Aorta (tissue), 5 donors: ENCODE measurements around the gene LIMS2. TPM values are rescaled to one million over a fixed set of nuclear protein-coding genes. Genes with fewer than 3 reads are reported as not detected.

ENCODE experiments used
- ATAC-seq: fragments of 200-7000 bp; cut with Tn5 transposase; one replicate; pipeline ENCODE4 v1.9.1; 2022; ENCODE audit warnings: moderate library complexity; ENCODE audit not compliant: low FRiP score
- DNase-seq, 2 donors: peaks; one replicate each; pipeline ENCODE4 v3.0.0-alpha.2; 2020
- H3K27ac ChIP-seq, 2 donors: one replicate each; pipeline ENCODE4 v1.5.1; 2013; ENCODE audit warnings: low read length in 2 of 2, mild to moderate bottlenecking in 2 of 2, moderate library complexity in 2 of 2, control low read depth in 1 of 2, inconsistent platforms in 1 of 2, low read depth in 1 of 2
- H3K27me3 ChIP-seq, 2 donors: one replicate each; pipeline ENCODE4 v1.6.1; 2013; ENCODE audit warnings: control low read depth in 1 of 2, low read length in 1 of 2, mild to moderate bottlenecking in 1 of 2, moderate library complexity in 1 of 2; ENCODE audit not compliant: insufficient read depth in 2 of 2, control insufficient read depth in 1 of 2
- H3K36me3 ChIP-seq, 2 donors: one replicate each; pipeline ENCODE4 v1.6.1; 2013; ENCODE audit warnings: control low read depth in 1 of 2, low read length in 1 of 2, mild to moderate bottlenecking in 1 of 2; ENCODE audit not compliant: insufficient read depth in 2 of 2, control insufficient read depth in 1 of 2
- H3K4me1 ChIP-seq, 2 donors: one replicate each; pipeline ENCODE4 v1.6.1; 2013; ENCODE audit warnings: low read length in 2 of 2, control low read depth in 1 of 2, mild to moderate bottlenecking in 1 of 2, moderate library complexity in 1 of 2; ENCODE audit not compliant: insufficient read depth in 2 of 2, control insufficient read depth in 1 of 2
- H3K4me3 ChIP-seq, 2 donors: one replicate each; pipeline ENCODE4 v1.5.1; 2013; ENCODE audit warnings: low read length in 2 of 2, control low read depth in 1 of 2, mild to moderate bottlenecking in 1 of 2
- H3K9me3 ChIP-seq: one replicate; pipeline ENCODE4 v1.6.1; 2013; ENCODE audit warnings: mild to moderate bottlenecking, low read length; ENCODE audit not compliant: control insufficient read depth
- WGBS, 2 donors: extraction: QIAGEN DNeasy Blood & Tissue Kit; methylation state at CpG; one replicate each; pipeline ENCODE4 v1.1.7; 2013; 5-methylcytosine and 5-hydroxymethylcytosine counted together
- intact Hi-C, 2 donors: fragments of 100-400 bp; cut with DNase I; formaldehyde crosslinking; loops; one replicate each; pipeline versions ENCODE4 v1.14.2 to v1.15.0; 2022
- polyA plus RNA-seq, 2 donors: library from polyadenylated mRNA; stranded (reverse); fragments of 200-250 nt; gene quantifications; one replicate each; pipeline ENCODE4 v1.2.3, GENCODE V29; 2013
- total RNA-seq, 2 donors: library from RNA; stranded (reverse); fragmentation: NEBNext Ultra II Directional; extraction: Animal tissue kit (Norgen Biotek cat#: 25700); gene quantifications; one replicate each; pipeline ENCODE4 v1.2.1, GENCODE V29; 2021
- donor health status: healthy with polysubstance abuse.
- donor health status: Bipolar disorder and iron deficiency.
- donor health status: DM: no; HTN: no; CAD: no.
- donor health status: DM: no; HTN: no; CAD: no.
- donor health status: DM: yes; HTN: yes; CAD: no.

LIMS2 gene
- total and polyA plus RNA-seq, 4 donors, result 188 to 2,193 (median 218) TPM

DNA sequence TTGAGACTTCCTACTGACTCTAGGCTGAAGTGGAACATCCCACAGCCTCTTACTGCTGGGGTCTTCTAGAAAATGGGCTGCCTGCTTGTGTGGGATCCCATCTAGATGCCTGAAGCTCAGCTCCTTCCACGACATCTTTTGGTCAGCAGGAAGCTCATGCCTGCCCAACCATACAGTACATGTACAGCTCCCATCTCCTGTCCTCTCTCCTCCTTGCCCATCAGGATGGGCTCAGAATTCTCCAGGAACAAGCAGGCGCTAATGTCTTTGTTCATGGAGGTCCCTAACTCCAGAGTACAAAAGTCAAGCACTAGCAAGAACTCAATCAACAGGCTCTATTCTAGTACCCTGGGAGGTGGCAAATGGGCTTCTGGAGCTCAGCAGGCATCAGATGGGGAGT lies 61.1 kb downstream of the LIMS2 start:
- H3K4me1 ChIP-seq, result no peaks in the 10 kb centered on the region
- no peaks in the 10 kb centered on the region for H3K36me3 ChIP-seq
- 92 to 95% methylated on average over 2 of the region's 2 CpGs for WGBS, 2 donors
- intact Hi-C loops, result no loop called here
- H3K27me3 ChIP-seq, result no peaks in the 10 kb centered on the region
- no peak for ATAC-seq
- H3K27ac ChIP-seq, result no peak overlapping the region
- peak in 1 of 2 donors; percentile 15 for DNase-seq
- H3K4me3 ChIP-seq, result no peak overlapping the region
- peaks cover 1% of the 10 kb centered on the region for H3K9me3 ChIP-seq

DNA sequence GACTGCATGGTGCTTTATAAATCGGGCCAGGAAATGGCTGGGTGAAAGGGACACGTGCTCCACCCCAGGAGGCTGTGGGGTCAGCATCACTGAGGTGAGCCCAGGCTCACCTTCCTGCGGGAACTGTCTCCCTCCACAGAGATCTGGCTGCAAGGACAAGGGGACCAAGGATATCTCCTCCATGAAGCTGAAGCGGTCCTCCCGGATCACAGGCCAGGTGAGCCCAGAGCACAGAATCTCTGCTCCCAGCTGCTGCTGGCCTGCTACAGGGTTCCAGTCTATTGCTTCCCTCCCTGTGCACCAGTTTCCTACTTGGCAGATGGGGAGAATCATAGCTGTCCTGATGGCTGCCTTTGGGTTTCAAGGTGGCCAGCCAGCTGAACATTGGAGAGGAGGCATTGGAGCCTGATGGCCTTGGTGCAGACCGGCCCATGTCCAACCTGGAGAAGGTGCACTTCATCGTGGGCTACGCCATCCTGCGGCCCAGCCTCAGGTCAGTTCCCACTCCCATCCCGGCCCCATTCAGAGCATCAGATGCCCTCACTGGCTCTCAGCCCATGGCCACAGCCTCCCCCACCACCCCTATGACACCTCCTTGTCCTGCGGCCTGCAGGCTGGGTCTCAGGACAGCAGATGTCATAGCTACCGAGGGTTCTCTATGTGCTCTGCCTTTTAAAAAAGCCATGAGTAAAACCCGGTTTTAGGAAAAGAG lies 63.1 kb downstream of the LIMS2 start:
- no peak for ATAC-seq
- Histone ChIP-seq H3K27ac (no peak overlapping the region), H3K4me3 (no peak overlapping the region), H3K9me3 (peaks cover 1% of the 10 kb centered on the region), H3K27me3 (no peaks in the 10 kb centered on the region), H3K36me3 (no peaks in the 10 kb centered on the region), H3K4me1 (no peaks in the 10 kb centered on the region)
- WGBS, 2 donors, result 91 to 94% methylated on average over 13 of the region's 13 CpGs
- DNase-seq, result peak; percentile 29 to 51
- intact Hi-C loops, result no loop called here

DNA sequence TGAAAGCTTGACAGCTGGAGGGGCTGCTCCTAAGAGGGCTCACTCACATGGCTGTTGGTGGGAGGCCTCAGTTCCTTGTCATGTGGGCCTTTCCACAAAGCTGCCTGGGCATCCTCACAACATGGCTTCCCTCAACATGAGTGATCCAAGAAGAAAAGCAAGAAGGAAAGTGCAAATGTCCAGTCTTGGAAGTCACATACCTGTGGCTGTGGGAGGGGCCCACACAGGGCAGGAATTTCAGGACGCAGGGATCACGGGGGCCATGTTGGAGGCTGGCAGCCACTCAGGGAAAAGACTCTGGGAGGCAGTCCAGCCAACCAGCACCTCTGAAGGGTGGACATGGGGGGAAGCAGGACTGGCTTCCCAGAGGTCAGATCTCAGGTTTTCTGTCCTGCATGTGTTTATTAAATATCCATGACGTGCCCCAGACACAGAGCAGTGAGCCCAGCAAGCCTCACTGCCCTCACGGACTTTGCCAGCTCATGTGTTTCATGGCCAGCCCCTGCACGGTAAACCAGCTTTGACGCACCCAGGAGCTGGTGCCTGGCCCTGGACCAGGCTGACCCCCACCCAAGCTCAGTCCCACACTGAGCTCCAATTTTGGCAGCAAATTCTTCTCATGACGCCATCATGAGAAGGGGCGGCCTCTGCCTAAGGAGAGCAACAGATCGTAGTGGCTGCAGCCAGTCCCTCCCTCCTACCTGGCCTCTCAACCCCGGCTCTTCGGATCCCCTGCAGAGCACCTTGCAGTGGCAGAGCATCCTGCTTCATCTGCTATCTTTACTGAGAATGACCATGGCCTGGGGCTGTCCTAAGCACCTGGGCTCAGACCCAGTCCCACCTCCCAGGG lies 64.0 kb downstream of the LIMS2 start:
- Histone ChIP-seq H3K4me1 (no peaks in the 10 kb centered on the region), H3K27ac (no peak overlapping the region), H3K4me3 (no peak overlapping the region), H3K27me3 (no peaks in the 10 kb centered on the region), H3K9me3 (peaks cover 1% of the 10 kb centered on the region), H3K36me3 (no peaks in the 10 kb centered on the region)
- no peak for ATAC-seq
- intact Hi-C loops, result no loop called here
- WGBS, 2 donors, result 87 to 91% methylated on average over 10 to 11 of the region's 11 CpGs
- DNase-seq, result peak in 1 of 2 donors; percentile 43

DNA sequence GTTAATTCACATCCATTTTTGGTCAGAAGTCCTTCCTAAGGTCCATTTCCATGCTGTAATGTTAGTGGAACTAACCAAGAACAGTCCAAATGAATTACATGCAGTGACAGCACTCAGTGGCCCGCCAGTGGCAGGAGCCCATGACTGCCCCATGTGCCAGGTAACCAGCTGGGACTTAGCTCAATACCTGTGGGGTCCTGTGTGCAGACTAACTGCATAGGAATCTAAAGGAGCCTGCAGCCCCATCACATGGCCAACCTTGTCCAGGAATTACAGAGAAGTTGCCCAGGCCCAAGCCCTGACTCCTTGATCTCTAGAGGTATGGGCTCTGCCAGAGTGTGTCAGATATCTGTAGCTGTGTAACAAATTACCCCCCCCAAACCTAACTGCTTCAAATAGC lies 64.8 kb downstream of the LIMS2 start:
- no peaks in the 10 kb centered on the region for H3K36me3 ChIP-seq
- no peaks in the 10 kb centered on the region for H3K27me3 ChIP-seq
- H3K27ac ChIP-seq, result no peak overlapping the region
- no peaks in the 10 kb centered on the region for H3K4me1 ChIP-seq
- WGBS, 2 donors, result 93% methylated on average over 1 of the region's 1 CpG
- intact Hi-C loops, result no loop called here
- ATAC-seq (no peak), DNase-seq (no peak)
- H3K4me3 ChIP-seq, result no peak overlapping the region
- peaks cover 1% of the 10 kb centered on the region for H3K9me3 ChIP-seq

DNA sequence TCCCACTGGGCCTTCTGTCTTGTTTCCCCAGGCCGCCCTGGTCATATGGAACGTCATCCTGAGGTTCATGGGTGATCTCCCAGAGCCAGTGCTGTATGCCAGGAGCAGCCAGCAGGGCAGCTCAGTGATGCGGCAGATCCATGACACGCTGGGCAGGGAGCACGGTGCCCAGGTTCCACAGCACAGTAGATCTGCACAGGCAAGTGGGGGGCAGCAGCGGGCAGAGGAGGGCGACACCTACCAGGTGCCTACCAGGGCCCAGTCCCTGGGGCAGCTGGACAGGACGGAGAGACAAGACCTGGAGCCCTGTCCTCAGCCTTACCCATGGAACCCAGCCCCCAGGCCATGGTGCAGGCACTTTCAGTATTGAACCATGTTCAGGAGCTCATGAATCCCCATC lies 65.5 kb downstream of the LIMS2 start:
- intact Hi-C loops, result no loop called here
- no peaks in the 10 kb centered on the region for H3K36me3 ChIP-seq
- peak in 1 of 2 donors; percentile 49 for DNase-seq
- WGBS, 2 donors, result 97% methylated on average over 8 of the region's 8 CpGs
- no peaks in the 10 kb centered on the region for H3K27me3 ChIP-seq
- H3K9me3 ChIP-seq, result peaks cover 1% of the 10 kb centered on the region
- no peak overlapping the region for H3K4me3 ChIP-seq
- H3K4me1 ChIP-seq, result no peaks in the 10 kb centered on the region
- no peak for ATAC-seq
- no peak overlapping the region for H3K27ac ChIP-seq

DNA sequence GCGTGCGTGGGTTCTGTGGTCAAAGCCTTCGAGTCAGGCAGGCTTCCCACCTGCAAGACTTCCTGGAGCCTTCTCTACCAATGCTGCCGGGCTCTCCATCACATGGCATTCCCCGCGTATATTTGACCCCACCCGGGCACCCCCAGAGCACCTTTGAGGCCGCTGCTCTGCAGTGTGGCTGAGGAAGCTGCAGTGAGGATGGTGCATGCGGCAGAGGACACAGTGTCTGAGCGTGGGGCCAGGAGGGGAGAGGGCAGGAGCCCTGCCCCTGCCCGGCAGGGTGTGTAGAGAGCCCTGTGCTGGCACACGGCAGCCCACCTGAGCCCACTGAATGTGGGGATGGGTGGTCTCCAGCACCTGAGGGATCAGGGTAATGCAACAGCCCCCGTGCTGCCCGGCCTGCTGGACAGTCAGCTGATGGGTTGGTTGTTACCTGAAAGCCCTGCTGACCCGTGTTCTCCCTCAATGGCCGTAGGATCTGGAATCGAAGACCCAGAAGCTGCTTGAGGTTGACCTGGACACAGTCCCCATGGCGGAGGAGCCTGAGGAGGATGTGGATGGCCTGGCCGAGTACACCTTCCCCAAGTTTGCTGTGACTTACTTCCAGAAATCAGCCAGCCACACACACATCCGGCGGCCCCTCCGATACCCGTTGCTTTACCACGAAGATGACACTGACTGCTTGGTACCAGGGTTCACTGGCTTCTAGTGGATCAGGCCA lies 66.1 kb downstream of the LIMS2 start:
- Histone ChIP-seq H3K4me1 (no peaks in the 10 kb centered on the region), H3K36me3 (no peaks in the 10 kb centered on the region), H3K4me3 (no peak overlapping the region), H3K9me3 (peaks cover 1% of the 10 kb centered on the region), H3K27ac (no peak overlapping the region), H3K27me3 (no peaks in the 10 kb centered on the region)
- WGBS, 2 donors, result 96% methylated on average over 24 of the region's 24 CpGs
- intact Hi-C loops, result no loop called here
- peak; percentile 19 for ATAC-seq
- peak in 1 of 2 donors; percentile 60 for DNase-seq

DNA sequence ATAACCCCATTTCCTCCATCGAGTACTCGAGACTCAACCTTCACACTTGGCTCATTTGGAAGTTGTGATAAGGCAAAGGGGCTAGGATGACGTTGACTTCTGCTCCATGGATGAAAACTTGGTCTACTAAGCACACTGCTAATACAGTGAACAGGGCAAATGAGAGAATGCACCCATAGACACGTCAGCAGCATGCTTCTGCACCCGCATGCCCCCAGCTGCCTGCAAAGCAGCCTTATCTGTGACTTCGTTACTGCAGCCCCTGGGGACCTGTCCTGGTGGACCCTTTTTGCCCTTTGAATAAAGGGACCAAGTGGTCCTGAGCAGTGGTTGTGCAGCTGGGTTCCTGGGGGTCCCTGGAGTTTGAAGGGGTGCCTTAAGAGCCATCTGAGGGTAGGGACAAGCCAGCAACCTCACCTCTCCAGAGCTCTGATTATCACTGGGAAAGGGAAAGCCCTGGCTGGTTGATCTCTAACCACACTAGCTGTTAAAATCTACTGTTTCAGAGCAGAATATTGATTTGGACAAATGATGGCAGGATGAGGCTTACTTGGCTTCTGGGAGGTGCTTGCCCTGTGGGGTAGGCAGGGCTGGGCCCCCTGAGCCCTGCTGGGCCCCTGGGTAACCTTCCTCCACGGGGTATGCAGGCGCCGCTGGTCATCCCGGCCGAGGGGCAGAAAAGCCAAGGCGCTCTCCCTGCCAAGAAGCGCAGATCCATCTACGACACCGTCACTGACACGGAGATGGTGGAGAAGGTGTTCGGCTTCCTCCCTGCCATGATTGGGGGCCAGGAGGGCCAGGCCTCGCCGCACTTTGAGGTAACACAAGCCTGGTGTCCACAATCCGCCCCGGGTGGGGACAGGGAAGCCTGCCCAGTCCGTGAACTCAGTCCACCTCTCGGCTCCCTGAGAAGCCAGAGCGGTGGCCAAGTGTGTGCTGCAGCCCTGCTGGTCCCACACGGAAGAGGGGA lies 67.0 kb downstream of the LIMS2 start:
- H3K36me3 ChIP-seq, result no peaks in the 10 kb centered on the region
- WGBS, 2 donors, result 91 to 92% methylated on average over 25 of the region's 25 CpGs
- no peak for ATAC-seq
- peaks cover 1% of the 10 kb centered on the region for H3K9me3 ChIP-seq
- H3K27ac ChIP-seq, result no peak overlapping the region
- H3K4me1 ChIP-seq, result no peaks in the 10 kb centered on the region
- intact Hi-C loops, result no loop called here
- H3K27me3 ChIP-seq, result no peaks in the 10 kb centered on the region
- H3K4me3 ChIP-seq, result no peak overlapping the region
- DNase-seq, result peak in 1 of 2 donors; percentile 70

DNA sequence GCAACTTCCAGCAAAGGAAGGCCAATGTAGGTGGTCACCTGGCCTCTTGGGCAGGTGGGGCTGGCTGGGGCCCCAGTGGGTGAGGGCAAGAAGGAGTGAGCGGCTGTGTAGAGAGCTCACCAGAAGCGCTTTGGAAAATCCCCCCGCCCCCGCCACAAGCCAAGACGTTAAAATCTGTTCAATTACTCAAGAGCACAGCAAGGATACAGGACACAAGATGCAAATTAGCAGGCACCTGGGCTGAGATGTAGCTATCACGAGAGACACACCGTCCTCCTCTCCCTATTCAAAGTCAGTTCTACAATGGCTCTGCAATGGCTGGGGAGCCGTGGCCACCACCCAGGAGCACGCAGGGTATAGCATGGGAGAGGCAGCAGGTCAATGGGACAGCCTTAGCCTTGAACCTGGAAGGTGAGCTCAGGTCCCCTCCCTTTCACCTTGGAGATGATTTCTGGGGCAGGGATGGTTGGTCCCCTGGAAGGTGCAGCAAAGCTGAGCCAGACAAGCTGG lies 67.9 kb downstream of the LIMS2 start:
- DNase-seq (peak in 1 of 2 donors; percentile 27), ATAC-seq (no peak)
- no peaks in the 10 kb centered on the region for H3K36me3 ChIP-seq
- peaks cover 1% of the 10 kb centered on the region for H3K9me3 ChIP-seq
- H3K4me1 ChIP-seq, result no peaks in the 10 kb centered on the region
- H3K27me3 ChIP-seq, result no peaks in the 10 kb centered on the region
- intact Hi-C loops, result no loop called here
- 93 to 96% methylated on average over 9 of the region's 9 CpGs for WGBS, 2 donors
- H3K4me3 ChIP-seq, result no peak overlapping the region
- no peak overlapping the region for H3K27ac ChIP-seq
